Measurements from ENCODE around the gene WDR70.
"Not testable (repeated sequence)": the region's sequence is repeated elsewhere in the genome, so short reads cannot be mapped to it uniquely, and the experiment has no call there.

Gene WDR70

DNA sequence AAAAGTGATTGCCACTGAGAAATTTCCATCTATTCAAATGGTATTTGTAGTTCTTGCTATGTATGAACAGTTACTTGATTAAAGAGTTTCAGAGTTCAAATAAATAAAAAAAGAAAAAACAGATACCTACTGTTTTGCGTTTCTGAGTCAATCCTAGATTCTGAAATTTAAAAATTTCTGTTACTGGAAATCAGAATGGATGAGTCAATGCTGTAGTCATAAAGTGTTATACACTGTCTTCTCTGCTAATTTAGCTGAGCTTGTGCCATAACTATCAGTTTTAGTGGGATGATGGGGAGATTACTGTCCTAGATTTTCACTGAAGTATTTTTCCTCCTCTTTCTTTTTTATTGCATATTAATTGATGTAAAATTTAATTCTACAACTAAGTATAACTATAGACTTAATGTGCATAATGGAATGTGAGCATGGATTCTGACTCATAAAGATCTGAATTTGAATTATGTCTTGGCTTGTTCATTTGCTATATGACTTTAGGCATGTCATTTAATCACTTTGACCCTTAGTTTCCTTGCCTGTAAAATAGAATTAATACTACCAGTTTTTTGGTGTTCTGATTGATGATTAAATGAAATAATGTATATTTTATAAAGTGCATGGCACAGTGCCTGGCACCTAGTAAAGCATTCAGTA, 75.4 kb downstream of the WDR70 start:
- not testable (repeated sequence) for DNase-seq (ENCODE audit: low spot score)

DNA sequence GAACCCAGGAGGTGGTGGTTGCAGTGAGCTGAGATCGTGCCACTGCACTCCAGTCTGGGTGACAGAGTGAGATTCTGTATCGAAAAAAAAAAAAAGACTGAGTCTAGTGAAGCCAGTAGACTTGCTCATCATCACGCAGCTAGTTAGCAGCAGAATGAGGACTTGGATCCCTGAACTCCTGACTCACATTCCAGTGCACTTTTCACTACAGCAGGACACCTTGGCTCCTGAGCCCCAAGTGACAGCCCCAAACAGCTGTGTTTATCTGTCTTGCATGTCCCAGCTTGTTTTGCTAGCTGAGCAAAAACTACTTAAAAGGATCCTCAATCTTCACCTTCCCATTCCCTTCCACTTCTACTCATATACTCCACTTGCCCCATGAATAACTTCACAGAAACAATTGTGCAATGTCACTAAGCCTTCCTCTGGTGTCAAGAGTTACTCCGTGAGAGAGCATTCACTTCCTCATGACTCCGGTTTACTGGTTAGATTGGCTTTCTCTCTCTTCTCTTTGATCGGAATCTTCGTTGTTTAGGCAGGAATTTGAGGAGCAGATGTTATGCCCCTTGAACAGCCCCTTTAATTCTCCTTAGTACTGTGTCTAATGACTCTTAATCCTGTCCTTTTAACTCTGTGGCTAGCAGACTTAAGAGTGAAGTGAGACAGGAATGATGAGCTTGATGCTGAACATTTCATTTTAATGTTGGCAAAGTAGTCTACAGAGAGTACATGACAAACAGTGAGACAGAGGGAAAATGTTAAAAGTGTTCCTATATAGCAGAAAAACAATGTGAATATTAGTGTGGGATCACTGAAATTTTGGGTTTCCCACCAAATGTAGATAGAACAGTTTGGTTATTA, 84.3 kb downstream of the WDR70 start:
- not testable (repeated sequence) for DNase-seq (ENCODE audit: low spot score)

DNA sequence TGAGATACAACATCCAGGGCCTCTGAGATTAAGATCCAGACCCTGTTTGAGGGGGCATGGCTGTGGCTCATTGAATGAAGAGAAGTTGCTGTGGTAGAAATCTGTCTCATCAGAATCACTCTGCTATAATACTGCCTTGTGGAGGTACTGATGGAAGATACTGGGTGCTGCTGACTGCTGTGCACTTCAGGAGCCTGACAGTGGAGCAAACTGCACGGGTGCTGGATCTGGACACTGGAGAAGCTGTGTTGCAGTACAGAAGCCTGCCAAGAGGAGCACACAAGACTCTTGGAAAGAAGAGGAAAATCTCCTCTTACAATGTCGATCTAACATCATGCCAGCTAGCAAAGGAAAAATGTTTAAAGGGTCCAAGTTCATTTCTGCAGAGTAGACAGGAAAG, 85.5 kb downstream of the WDR70 start:
- not testable (repeated sequence) for DNase-seq (ENCODE audit: low spot score)

DNA sequence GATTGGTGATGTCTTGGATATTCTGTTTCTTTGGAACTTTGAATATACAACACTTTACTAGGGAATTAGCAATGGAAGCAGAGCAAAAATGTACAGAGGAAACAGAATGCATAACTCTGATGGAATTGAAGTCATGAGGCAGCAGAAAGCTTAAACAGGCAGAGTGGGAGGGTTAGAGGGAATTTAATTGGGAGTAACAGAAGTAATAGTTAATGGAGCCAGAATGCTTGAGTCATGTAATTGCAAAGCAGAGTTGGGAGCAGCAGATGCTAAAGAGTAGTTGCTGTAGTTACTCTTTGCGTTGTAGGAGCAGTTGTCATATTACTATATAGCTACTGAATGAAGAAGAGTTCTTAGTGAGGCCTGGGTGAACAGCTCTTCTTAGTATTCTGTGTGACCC, 90.3 kb downstream of the WDR70 start:
- not testable (repeated sequence) for DNase-seq (ENCODE audit: low spot score)

DNA sequence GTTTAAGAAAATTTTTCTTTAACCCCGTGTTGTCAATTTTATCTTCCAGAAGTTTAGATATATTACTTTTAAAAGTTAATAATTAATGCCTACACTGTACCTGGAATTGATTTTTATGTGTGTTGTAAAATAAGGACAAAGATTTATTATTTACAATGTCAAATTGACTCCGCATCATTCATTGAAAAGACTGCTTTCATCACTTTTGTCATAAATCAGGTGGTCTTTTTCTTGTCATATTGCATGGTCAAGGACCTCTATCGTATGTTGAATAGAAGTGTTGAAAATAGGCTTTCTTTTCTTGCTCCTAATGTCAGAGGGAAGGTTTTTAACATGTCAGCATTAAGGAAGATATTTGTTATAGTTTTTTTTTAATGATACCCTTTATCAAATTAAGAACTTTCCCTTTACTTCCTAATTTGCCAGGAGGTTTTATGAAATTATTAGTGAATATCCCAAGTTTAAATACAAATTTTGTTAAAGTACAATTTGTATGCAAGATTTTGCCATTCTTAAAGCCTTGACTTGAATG, 92.6 kb downstream of the WDR70 start:
- no peak for DNase-seq (ENCODE audit: low spot score)

DNA sequence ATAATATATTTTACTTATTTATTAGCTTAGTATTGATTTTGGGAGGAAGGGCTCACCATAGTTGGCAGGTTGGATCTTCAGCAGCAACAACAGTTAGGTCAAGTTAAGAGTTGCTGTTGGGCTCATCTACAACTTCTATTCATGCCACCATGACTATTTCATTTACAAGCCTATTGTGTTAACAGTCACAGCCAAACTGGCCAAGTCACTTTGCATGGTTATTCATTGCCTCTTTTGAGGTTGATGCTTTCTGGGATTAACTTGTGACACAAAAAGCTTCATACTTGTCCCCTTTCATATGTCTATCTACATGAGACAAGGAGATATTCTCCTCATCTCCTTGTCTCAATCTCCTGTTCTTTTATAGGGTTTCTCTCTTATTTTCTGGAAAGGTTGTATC, 98.3 kb downstream of the WDR70 start:
- DNase-seq (ENCODE audit: low spot score) = no peak

DNA sequence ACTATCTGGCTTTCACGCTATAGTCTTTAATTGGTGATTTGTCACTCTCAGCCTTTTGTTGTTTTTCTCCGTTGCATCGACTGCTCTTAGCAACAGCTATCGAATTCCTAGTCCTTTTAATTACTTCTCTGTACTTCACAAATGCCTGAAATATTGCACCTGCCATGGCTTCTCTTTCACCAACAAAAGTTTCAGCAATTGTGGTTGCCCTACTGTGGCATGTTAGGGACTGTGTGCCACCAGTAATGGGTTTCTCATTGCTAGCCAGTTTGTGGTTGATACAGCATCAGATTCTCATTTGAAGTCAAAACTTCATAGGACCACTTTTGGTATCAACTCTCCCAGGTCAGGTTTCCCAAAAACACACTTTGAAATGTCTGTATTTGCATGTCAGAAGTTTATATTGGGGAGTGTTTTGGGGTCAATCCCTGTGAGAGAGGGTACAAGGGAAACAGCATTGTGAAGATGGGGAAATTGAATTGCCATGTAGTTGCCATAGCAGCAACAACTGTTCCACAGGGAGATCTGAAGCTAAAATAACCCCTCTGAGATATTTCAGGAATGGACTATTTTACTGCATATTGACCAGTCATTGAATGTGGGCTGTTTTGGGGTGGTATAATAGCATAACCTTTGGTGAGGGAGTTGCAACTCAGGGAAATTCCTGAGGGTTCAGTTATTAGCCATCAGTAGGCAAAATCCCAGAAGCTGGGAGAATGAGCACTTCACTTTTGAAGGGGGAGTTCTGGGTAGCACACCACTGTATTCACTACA, 99.2 kb downstream of the WDR70 start:
- no peak for DNase-seq (ENCODE audit: low spot score)

DNA sequence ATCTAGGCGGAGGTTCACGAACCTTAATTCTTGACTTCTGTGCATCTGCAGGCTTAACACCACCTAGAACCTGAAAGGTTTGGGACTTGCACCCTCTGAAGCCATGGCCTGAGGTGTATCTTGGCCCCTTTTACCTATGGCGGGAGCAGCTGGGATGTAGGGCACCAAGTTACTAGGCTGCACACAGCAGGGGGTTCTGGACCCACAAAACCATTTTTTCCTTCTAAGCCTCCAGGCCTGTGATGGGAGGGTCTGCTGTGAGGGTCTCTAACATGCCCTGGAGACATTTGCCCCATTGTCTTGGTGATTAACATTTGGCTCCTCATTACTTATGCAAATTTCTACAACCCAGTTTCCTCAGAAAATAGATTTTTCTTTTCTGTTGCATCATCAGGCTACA, 102.3 kb downstream of the WDR70 start:
- DNase-seq (ENCODE audit: low spot score) = not testable (repeated sequence)

DNA sequence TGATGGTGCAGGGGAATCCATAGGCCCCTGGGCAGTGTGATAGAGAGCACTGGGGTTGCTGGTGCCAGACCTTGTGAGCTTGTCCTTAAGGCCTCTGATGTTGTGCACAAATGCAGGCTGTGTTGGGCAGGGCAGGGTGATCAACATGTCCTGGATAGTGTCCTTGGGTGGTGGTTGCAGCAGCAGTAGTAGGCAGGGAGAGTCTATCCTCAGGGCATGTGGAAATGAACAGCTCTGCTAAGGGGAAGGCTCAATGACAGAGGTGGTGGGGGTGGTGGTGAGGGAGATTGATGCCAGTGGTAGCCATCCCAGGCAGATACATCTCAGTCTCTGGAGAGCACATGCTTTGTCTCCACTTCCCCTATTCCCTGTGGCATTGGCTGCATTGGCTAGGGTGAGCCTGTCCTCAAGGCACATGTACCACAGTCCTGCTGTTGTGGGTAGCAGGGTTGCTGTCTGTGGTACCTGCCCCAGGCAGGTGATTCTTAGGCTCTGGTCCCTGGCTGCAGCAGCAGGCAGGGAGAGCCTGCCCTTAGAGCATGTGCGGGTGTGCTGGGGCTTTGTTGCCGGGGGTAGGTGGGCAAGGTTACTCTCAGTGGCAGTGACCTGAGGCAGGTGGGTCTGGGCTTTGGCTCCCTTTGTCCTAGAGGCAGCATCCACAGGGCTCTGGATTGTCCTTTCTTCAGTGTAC, 111.1 kb downstream of the WDR70 start:
- DNase-seq (ENCODE audit: low spot score) = no peak

DNA sequence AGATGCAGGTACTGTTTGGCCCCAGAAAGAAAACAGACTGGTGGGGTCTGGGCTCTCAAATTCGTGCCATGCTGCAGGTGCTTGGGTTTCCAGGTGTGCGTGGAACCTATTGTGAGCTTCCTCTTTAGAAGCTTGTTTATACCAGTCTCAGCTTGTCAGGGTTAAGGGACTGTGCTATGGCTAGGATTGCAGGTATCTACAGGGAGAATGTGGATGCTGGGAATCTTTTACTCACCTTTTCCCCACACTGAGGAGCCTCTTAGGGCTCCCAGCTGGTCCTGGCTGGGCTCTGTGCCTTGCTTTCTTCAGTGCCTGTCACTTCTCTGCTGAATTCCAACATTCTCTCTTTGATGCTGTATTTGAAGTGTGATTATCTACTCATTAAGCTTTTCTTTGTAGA, 111.8 kb downstream of the WDR70 start:
- DNase-seq (ENCODE audit: low spot score) = no peak

DNA sequence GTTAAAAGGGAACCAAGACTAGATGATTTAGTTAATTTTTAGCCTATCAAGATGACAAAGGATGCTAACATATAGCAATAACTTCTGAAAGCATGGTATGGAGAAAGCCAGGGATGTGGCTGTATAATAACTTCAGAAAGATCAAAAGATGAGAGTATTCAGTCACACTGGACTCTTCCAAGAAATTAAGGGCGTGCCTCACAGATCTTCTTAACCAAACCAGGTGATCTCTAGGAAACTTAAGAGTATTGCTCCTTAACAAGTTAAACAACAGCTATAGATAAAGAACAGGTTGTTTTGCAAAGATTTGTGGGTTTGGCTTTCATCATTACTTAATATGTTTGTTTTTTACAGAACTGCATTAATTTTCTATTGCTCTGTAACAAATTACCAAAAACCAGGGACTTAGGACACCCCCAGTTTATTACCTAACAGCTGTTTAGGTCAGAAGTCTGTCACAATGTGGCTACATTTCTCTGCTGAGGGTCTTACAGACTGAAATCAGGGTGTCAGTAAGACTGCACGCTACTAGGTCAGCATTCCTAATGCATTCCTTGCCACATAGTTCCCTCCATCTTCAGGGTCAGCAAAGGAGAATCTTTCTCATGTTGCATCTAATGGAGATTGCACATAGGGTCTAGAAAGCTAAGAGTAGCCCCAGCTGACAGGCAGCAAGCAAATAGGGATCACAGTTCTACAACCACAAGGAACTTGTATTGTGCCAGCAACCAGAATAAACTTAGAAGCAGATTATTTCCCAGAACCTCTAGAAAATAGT, 113.8 kb downstream of the WDR70 start:
- no peak for DNase-seq (ENCODE audit: low spot score)

DNA sequence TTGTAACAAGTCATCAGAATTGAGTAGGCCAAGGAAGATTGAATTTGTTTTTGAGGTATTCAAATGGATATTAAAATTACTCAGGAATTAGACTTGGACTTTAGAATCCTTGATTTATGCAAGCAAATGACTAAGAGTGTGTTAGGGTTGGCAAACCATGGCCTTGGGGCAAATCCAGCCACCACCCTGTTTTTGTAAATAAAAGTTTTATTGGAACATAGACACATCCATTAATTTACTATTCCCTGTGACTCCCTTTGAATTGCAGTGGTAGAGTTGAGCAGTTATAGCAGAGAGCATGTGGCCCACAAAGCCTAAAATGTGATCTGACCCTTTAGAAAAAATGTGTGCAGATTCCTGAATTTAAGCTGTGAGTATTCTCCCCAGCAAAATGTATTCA, 115.6 kb downstream of the WDR70 start:
- DNase-seq (ENCODE audit: low spot score) = no peak

DNA sequence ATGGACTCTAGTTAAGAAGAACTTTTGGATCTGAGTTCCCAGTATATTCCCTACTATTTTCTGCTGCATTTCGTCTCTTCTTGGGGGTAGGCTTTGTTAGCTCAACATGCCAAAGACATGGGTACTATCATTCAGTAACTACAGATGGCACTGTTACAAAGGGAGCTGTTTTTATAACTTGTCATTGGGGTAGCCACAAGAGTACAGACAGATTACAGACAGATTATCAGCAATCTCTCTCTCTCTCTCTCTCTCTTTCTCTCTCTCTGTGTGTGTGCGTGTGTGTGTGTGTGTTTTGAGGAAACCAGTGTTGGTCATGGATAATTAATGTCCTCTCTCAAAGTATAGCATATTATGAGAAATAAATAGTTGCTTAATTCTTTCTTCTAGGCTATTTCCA, 116.1 kb downstream of the WDR70 start:
- DNase-seq (ENCODE audit: low spot score) = no peak

DNA sequence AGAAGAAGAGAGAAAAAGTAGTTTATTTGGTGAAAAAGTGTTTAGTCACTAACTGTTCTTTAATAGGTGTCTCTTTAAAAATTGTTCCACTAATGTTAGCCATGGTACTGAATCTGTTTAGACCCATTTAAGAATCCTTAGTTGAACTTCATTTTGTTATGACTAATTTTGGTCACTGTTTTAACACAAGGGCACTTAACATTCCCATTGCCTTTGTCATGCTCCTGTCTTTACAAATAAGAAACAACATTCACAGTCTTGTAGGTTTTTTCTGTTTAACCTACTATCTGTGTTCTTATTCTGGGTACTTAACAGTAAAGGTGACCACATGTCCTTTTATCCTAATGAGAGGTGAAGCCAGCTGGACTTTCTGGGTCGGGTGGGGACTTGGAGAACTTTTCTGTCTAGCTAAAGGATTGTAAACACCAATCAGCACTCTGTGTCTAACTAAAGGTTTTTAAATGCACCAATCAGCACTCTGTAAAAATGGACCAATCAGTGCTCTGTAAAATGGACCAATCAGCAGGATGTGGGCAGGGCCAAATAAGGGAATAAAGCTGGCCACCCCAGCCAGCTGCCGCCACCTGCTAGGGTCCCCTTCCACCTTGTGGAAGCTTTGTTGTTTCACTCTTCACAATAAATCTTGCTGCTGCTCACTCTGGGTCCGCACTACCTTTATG, 116.7 kb downstream of the WDR70 start:
- no peak for DNase-seq (ENCODE audit: low spot score)

DNA sequence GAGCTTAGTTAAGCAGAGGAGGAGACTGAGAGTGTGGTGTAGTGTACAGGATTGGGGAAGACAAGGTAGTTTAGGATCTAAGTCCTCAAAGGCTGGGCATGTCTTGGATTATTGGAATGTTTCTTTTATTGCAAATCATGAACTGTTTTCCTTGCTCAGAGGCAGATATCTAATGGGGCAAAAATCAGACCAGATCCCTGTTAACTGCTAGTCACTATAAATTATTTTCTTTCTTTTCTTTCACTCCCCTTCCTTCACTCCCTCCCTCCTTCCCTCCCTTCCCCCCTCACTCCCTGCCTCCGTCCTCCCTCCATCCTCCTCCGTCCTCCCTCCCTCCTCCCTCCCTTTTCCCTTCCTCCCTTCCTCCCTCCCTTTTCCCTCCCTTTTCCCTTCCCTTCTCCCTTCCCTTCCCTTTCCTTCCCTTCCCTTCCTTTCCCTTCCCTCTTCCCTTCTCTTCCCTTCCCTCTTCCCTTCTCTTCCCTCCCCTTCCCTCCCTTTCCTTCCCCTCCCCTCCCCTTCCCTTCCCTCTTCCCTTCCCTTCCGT, 117.9 kb downstream of the WDR70 start:
- no peak for DNase-seq (ENCODE audit: low spot score)

DNA sequence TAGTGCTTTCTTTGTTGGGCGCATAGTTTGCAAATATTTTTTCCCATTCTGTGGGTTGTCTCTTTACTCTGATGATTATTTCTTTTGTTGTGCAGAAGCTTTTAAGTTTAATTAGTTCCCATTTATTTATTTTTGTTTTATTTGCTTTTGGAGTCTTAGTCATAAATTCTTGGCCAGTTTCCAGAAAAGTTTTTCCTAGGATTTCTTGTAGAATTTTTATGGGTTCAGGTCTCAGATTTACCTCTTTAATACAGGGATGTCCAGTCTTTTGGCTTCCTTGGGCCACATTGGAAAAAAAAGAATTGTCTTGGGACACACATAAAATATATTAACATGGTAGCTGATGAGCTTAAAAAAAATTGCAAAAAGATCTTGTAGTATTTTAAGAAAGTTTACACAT, 122.0 kb downstream of the WDR70 start:
- DNase-seq (ENCODE audit: low spot score) = no peak

DNA sequence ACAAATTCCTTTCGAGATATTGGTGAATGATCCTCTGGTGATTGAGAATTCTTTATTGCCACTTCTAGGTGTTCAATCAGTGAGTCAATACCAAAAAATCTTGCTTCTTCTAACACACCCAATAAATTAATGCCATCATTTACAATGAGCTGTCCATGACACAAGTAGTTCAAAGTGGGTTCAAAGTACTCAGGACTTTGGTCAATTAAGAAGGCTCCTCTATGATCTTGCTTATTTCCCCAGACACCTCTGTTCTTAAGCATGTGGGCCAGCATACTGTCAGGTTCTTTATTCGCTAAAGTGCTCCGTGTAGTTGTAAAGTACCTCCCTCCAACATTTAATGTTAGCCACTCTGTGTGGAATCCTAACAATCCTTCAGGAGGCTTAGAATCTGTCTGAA, 127.1 kb downstream of the WDR70 start:
- no peak for DNase-seq (ENCODE audit: low spot score)

DNA sequence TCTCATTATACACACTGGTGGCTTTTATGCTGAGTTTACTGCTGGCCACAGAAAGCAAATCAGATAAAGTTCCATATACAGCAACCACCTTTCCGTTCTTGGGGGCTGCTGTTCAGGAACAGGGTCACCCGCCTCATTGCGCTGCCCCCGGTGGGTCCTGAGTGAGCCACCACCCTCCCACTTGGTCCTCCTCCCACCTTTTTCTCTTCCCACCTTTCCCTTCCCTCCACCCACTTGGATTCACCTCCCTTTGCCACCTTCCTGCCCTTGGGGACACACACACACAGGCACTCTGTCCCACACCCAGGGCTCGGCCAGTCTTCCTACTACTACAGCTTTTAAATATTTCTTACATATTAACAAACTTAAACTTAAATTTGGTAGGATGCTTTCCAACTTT, 127.6 kb downstream of the WDR70 start:
- DNase-seq (ENCODE audit: low spot score) = no peak

DNA sequence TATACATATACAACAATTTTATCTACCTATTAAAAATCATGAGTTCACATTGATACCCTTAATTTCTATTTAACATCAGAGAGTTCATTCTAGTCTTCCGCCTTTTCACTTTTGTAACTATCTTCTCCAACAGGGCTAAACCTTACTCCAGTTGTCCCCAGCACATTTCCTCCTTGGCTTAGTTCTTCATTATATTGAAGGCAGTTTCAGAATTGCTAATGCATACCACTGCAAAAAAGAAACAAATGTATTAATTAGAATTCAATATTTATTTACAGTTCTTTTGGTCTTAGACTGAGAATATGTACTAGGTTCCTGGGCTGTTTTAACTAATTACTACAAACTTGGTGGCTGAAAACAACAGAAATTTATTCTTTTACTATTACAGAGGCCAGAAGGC, 132.5 kb downstream of the WDR70 start:
- no peak for DNase-seq (ENCODE audit: low spot score)

DNA sequence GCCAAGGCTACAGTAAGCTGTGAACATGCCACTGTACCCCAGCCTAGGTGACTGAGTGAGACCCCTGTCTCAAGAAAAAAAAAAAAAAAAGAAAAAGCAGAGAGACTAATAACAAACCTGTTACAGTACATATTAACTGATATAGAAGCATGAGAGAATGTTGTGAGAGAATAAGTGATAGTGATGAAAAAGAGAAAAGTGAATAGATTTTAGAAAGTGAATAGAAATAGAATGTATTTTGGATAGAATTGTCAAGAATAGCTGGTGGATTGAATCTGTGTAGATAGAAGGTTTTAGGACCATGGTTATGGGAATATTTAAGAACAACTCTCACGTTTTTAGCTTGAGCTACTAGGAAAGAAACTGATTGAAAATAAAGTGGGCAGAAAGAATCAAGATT, 135.8 kb downstream of the WDR70 start:
- no peak for DNase-seq (ENCODE audit: low spot score)
